ENCODE data around the gene PTPRT.

PTPRT gene

GRCh38 chr20:42043921-42044320 lies 1145.8 kb downstream of the PTPRT start:
- Histone ChIP-seq H3K9me3 (ENCODE audit: control insufficient read depth, low read length) (no peaks in the 10 kb centered on the region), H3K27ac (ENCODE audit: low read depth, low read length, severe bottlenecking) (no peak overlapping the region), H3K36me3 (ENCODE audit: control insufficient read depth, insufficient read depth, low read length) (no peaks in the 10 kb centered on the region), H3K4me3 (ENCODE audit: extremely low read depth, insufficient read depth, low read length, poor library complexity, severe bottlenecking) (no peak overlapping the region), H3K4me1 (ENCODE audit: control insufficient read depth, insufficient read depth, low read length, poor library complexity, severe bottlenecking) (no peaks in the 10 kb centered on the region)
- WGBS, 2 experiments (ENCODE audit: insufficient coverage in 2 of 2), result no CpG with 5 or more reads among the region's 2 CpGs

GRCh38 chr20:42041000-42041565 lies 1148.6 kb downstream of the PTPRT start:
- peaks cover 3% of the 10 kb centered on the region for H3K9me3 ChIP-seq (ENCODE audit: control insufficient read depth, low read length)
- no peak overlapping the region for H3K27ac ChIP-seq (ENCODE audit: low read depth, low read length, severe bottlenecking)
- H3K36me3 ChIP-seq (ENCODE audit: control insufficient read depth, insufficient read depth, low read length), result no peaks in the 10 kb centered on the region
- no peaks in the 10 kb centered on the region for H3K4me1 ChIP-seq (ENCODE audit: control insufficient read depth, insufficient read depth, low read length, poor library complexity, severe bottlenecking)
- 48 to 61% methylated on average over 2 to 5 of the region's 6 CpGs for WGBS, 2 experiments (ENCODE audit: insufficient coverage in 2 of 2)
- no peak overlapping the region for H3K4me3 ChIP-seq (ENCODE audit: extremely low read depth, insufficient read depth, low read length, poor library complexity, severe bottlenecking)

- WGBS, 2 experiments (ENCODE audit: insufficient coverage in 2 of 2), result 83 to 86% methylated on average over 1 of the region's 1 CpG
These were observed 1161.9 kb downstream of the PTPRT start for GRCh38 chr20:42027746-42028268.

GRCh38 chr20:42026599-42026998 lies 1163.1 kb downstream of the PTPRT start:
- Histone ChIP-seq H3K4me3 (ENCODE audit: extremely low read depth, insufficient read depth, low read length, poor library complexity, severe bottlenecking) (no peak overlapping the region), H3K9me3 (ENCODE audit: control insufficient read depth, low read length) (no peaks in the 10 kb centered on the region), H3K4me1 (ENCODE audit: control insufficient read depth, insufficient read depth, low read length, poor library complexity, severe bottlenecking) (no peaks in the 10 kb centered on the region), H3K36me3 (ENCODE audit: control insufficient read depth, insufficient read depth, low read length) (no peaks in the 10 kb centered on the region), H3K27ac (ENCODE audit: low read depth, low read length, severe bottlenecking) (no peak overlapping the region)
- WGBS, 2 experiments (ENCODE audit: insufficient coverage in 2 of 2), result 82 to 86% methylated on average over 4 of the region's 4 CpGs

More at GRCh38 chr20:42027746-42028268, 1161.9 kb downstream of the PTPRT start:
- H3K27ac ChIP-seq (ENCODE audit: low read depth, low read length, severe bottlenecking), result no peak overlapping the region
- H3K4me3 ChIP-seq (ENCODE audit: extremely low read depth, insufficient read depth, low read length, poor library complexity, severe bottlenecking), result no peak overlapping the region
- no peaks in the 10 kb centered on the region for H3K36me3 ChIP-seq (ENCODE audit: control insufficient read depth, insufficient read depth, low read length)
- no peaks in the 10 kb centered on the region for H3K9me3 ChIP-seq (ENCODE audit: control insufficient read depth, low read length)
- no peaks in the 10 kb centered on the region for H3K4me1 ChIP-seq (ENCODE audit: control insufficient read depth, insufficient read depth, low read length, poor library complexity, severe bottlenecking)

- no peaks in the 10 kb centered on the region for H3K4me1 ChIP-seq (ENCODE audit: control insufficient read depth, insufficient read depth, low read length, poor library complexity, severe bottlenecking)
- H3K4me3 ChIP-seq (ENCODE audit: extremely low read depth, insufficient read depth, low read length, poor library complexity, severe bottlenecking), result no peak overlapping the region
- H3K36me3 ChIP-seq (ENCODE audit: control insufficient read depth, insufficient read depth, low read length), result no peaks in the 10 kb centered on the region
- 19 to 25% methylated on average over 5 of the region's 5 CpGs for WGBS, 2 experiments (ENCODE audit: insufficient coverage in 2 of 2)
- H3K9me3 ChIP-seq (ENCODE audit: control insufficient read depth, low read length), result no peaks in the 10 kb centered on the region
- H3K27ac ChIP-seq (ENCODE audit: low read depth, low read length, severe bottlenecking), result no peak overlapping the region
These were observed 1165.1 kb downstream of the PTPRT start for GRCh38 chr20:42024653-42025052.
